ENCODE measurements around the gene AATF.

GRCh38 chr17:36977568-36977967, 28.8 kb downstream of the AATF start:
- TF ChIP-seq CTCF (IDR thresholded peaks at IDR 0.05 in 4 of 5, conservative IDR thresholded peaks at IDR 0.05 in 1 of 5) (no peak), POLR2A (IDR thresholded peaks at IDR 0.05) (no peak)

Data from gastrocnemius medialis (tissue), 4 donors.